AG20443 (cell line): ENCODE data around the gene ZNF282.

Experiments used
- DNase-seq: peaks from one replicate; pipeline ENCODE4 v3.0.0; 2012; ENCODE audit warnings: low spot score, mixed read lengths

The ZNF282 gene

DNA sequence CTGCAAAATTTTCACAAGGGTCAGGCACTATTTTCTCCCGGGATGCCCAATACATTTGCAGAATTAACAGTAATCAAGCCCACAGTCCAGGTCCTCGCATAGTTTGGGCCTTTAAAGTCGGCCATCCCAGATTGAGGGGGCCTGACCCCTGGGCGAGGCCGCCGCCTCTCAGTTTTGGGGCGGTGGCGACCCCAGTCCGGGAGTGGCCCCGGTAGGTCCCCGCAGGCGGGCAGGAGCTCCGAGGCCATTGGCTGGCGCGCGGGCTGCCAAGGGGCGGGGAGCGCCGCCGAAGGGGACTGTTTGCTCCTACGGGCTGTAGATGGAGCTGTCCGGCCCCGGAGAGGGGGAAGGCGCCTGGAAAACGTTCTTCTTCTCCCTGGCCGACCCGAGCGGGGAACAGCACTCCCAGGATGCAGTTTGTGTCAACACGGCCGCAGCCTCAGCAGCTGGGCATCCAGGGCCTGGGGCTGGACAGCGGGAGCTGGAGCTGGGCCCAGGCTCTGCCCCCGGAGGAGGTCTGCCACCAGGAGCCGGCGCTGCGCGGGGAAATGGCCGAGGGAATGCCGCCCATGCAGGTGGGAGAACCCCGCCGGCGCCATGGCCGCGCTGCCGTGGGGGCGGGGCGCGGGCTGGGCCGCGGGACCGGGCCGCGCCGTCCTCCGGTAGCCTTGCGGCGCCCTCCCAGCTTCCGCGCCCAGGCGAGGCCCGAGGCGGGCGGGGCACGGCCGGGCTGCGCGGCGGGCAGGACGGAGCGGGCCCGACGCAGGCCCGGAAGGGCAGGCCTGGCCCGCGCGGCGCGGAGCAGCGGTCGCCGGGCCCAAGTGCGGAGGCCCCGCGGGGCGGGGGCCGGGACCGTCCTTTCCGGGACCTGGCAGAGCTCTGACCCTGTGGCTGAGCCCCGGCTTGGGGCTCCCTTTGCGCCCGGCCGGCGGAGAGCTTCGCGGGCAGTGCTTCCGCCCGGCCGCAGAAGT is at the start of gene ZNF282:
TSS of gene ZNF282 (plus strand) at position 367 of the 971 bp plus-strand sequence. CDS start at position 411, 44 bp downstream.
- peak; percentile 98 for DNase-seq

DNA sequence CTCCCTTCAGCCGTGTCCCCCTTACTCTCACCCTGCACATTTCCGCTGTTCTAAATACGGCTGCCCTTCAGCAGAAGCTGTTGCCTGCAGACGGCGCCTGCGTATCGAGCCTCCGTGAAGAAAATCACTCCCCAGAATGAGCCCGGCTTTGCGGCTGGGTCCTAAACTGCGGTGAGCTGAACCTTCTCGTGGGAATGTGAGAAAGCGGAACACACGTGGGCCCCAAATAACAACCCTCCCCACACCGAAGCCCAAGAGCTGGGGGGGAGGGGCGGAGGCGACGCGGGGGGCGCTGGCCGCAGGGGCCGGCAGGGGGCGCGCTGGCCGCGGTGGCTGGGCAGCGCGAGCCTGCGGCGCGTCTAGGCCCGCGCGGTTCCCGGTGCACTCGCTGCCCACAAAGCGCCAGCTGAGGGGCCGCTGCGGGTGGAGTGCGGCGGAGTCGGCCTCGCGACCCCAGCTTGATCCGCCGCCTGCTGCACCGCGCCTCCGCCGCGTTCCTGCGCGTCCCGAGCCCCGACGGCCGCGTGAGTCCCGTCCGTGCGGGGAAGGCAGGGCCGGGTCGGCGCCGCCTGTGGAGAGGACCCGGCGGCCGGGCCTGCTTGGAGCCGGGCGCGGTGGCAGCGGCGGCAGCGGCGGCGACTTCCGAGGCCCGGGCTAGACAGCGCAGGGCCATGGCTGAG is 48.1 kb upstream of the ZNF282 start, which contains the start of gene ZNF398:
TSS of gene ZNF398 (plus strand) at position 382 of the 680 bp plus-strand sequence. CDS start at position 672, 290 bp downstream.
- DNase-seq: peak; percentile 98

DNA sequence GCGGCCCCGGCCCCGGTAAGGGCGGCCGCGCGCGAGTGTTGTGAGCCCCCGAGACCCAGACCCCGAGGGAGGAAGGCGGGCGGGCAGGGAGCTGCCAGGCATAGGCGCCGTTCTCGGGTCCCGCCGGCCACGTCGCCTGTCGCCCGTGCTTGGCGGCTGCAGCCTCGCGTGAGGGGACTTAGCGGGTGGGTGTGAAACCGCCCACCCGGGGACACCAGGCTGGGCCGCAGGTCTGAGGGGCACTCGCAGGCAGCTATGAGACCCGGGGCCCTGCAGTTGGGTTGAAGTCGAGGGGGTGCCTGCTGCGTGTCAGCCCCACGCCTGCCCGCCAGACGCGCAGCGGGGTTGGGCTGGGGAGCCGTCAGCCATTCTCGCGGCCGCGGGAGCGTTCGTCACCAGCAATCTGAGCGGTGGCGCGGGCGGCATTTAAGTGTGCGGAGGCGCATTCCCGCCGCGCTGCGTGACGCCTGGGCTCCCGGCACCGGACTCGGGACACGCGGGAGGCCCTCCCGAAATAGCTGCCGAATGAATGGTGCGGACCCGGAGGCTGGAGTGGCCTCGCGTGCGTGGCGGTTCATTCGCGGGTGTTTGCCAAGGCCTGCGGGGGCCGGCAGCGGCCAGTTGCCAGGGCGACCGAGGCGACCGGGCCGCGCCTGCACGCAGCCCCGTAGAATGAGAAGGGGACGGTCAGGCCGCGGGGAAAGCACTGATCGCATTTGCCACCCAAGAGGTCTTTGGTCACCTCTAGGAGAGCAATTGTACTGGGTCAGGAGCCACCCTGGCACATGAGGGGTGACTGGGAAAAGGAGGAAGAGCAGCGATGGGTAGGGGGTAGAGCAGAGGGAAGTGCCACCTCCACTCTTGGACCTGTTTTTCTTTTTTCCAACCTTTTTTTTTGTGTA is 47.3 kb upstream of the ZNF282 start:
- DNase-seq: peak; percentile 86

DNA sequence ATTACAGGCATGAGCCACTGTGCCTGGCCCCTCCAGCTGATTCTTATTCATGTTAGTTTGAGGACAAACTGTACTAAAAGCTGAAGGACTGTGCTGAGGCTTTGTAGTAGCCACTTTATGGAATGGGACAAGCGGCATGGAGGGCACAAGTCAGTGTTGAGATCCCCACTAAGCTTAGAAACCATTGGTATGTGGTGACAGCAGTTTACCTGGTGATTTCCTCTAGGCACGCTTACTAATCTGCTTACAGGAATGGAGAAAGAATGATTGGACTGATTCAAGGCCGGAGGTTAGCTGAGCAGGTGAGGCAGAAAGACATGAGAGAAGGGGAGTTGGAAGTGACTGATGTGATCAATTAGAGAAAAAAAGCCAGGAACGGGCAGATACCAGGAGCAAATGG is 44.4 kb upstream of the ZNF282 start:
- no peak for DNase-seq

DNA sequence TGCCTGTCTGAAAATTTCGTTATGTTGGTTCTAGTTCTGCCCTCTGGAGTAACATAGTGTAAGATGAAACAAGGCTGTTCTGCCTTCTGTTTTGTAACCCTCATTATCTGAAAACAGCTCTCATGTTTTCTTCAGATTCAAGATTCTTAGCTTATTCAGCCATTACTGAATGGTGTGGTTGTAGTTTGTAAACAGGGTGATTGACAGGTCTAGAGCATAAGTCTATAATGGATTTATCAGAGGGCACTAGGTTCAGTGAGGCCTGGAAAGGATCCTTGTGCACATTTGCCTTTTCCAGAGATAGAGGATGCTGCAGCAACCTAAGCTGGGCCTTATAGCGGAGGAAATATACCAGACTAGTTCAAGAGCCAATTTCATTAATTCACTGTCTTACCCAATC is 42.0 kb upstream of the ZNF282 start:
- DNase-seq: no peak

DNA sequence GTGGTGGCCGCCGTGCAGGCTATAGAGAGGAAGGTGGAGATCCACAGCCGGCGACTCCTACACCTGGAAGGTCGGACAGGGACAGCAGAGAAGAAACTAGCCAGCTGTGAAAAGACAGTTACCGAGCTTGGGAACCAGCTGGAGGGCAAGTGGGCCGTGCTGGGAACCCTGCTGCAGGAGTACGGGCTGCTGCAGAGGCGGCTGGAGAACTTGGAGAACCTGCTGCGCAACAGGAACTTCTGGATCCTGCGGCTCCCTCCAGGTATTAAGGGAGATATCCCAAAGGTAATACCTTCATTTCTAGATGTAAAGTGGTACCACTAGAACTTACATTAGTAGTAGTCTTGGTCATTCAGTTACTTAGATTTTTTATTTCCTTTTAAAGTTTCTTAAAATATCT is 41.3 kb upstream of the ZNF282 start:
- DNase-seq: no peak

DNA sequence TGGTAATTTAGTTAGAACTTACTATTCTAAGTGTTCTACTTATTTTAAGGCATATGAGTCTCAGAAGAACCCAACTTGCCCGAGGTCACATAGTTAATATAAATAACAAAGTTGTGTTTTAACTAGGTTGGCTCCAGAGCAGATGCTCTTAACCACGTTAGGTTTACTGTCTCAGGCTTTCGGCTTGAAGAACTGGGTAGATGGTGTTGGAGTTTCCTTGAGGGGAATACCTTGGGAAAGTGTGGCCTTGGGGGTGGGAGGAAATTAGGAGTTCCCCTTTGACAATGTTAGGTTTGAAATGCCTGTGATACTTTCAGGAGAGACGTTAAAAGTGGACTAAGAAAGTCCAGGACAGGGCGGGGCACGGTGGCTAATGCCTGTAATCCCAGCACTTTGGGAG is 38.4 kb upstream of the ZNF282 start:
- no peak for DNase-seq

DNA sequence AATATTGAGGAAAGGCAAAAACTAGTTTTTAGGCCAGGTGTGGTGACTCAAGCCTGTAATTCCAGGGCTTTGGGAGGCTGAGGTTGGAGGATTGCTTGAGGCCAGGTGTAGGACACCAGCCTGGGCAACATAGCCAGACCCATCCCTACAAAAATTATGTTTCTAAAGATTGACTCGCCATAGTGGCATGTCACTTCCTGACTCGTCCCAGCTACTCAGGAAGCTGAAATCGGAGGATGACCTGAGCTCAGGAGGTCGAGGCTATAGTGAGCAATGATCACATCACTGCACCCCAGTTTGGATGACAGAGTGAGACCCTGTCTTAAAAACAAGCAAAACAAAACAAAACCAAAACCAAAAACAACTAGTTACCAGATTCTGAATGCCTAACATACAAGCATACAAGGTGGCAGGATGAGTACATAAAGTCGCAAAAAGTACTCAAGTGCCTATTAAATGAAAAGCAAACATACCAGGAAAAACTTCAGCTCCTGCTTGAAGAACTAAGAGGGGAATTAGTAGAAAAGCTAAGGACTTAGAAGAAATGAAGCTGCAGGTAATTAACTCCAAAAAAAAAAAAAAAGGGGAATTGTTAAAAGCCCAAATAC is 34.0 kb upstream of the ZNF282 start:
- no peak for DNase-seq

DNA sequence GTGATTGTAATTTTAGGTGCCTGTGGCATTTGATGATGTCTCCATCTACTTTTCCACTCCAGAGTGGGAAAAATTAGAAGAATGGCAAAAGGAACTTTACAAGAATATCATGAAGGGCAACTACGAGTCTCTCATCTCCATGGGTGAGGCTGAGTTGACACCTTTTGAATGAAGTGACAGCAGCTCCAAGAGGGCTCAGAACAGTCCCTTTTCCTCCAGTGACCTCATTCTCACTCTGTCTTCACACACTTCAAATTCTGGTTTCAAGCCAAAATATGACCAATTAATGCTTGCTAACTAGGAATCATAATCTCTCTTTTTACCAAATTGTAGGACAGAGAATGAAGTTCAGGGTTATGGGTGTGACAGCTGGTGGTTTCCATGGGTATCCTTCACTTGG is 29.2 kb upstream of the ZNF282 start:
- DNase-seq: no peak

DNA sequence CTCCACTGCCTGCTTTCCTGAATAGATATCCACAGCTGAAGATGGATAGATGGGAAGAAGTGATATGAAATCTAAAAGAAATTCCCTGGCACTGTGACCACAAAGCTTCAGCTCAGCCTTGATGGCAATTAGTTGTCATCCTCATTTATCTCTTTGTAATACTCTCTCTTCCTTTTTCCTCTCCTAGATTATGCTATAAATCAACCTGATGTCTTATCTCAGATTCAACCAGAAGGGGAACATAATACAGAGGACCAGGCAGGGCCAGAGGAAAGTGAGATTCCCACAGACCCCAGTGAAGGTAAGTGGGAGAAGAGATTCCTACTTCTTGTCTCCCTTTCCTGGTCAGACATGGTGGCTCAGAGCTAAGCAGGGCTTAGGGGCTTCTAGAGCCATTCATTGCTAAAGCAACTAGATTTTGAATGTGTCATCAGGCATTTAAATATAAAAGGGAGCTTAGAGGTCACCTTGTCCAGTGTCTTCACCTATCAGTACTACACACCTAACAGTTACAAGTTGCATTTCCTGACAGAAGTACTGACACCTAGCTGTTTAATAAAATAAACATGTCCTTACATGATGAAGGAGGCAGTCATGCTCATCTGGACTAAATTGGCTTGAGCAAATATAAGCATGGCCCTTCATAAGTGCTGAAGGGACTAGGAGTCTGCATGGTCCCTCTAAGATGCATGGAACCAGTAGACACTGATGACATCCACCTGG is 28.6 kb upstream of the ZNF282 start:
- no peak for DNase-seq

DNA sequence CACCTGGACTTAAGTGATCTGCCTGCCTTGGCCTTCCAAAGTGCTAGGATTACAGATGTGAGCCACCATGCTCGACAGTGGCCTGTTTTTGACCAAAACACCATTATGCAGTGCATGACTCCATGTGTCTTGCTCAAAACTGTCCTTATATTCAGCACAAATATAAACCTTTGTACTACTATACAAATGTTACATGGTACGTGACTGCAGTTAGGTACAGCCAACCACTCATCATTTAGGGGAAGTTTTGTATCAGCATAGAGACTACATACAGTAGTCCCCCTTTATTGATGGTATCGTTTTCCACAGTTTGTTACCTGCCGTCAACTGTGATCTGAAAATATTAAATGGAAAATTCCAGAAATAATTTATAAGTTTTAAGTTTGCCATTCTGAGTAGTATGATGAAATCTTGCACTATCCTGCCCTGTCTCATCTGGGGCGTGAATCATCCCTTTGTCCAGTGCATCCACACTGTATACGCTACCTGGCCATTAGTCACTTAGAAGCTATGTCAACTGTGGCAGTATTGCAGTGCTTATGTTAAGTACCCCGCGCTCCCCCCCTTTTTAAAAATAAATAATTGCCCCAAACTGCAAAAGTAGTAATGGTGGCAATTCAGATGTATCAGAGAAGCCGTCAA is 23.3 kb upstream of the ZNF282 start:
- DNase-seq: no peak

DNA sequence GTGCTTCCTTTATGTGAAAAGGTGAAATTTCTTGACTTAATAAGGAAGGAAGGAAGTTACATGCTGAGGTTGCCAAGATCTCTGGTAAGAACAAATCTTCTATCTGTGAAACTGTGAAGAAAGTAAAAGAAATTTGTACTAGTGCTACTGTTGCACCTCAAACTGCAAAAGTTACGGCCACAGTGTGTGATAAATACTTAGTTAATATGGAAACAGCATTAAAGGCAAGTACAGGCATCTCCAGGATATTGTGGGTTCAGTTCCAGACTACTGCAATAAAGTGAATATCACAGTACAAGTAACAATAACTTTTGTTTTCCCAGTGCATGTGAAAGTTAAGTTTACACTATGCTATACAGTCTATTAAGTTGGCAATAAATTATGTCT is 22.8 kb upstream of the ZNF282 start:
- no peak for DNase-seq

DNA sequence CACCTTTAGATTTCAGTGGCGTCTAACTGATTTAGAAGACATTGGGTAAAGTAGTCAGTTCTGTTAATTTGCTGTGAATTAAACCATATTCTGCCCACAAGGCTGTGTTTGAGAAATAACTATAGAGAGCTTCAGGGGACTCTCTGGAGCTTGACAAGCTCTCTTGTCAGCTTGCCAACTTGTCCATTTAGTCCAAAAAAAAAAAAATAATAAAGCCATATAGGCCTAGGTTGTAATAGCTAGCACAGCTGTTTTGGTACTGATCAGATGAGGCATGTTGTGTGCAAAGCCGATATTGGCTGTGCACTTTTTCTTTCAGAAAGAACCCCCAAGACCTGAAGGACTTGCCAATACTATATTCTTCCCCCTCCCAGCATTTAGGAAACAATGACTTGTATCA is 20.2 kb upstream of the ZNF282 start:
- no peak for DNase-seq

DNA sequence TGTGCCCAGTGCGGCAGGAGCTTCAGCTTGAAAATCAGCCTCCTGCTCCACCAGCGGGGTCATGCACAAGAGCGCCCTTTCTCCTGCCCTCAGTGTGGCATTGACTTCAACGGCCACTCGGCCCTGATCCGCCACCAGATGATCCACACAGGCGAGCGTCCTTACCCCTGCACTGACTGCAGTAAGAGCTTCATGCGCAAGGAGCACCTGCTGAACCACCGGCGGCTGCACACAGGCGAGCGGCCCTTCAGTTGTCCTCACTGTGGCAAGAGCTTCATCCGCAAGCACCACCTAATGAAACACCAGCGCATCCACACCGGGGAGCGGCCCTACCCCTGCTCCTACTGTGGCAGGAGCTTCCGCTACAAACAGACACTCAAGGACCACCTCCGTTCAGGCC is 16.1 kb upstream of the ZNF282 start:
- no peak for DNase-seq

DNA sequence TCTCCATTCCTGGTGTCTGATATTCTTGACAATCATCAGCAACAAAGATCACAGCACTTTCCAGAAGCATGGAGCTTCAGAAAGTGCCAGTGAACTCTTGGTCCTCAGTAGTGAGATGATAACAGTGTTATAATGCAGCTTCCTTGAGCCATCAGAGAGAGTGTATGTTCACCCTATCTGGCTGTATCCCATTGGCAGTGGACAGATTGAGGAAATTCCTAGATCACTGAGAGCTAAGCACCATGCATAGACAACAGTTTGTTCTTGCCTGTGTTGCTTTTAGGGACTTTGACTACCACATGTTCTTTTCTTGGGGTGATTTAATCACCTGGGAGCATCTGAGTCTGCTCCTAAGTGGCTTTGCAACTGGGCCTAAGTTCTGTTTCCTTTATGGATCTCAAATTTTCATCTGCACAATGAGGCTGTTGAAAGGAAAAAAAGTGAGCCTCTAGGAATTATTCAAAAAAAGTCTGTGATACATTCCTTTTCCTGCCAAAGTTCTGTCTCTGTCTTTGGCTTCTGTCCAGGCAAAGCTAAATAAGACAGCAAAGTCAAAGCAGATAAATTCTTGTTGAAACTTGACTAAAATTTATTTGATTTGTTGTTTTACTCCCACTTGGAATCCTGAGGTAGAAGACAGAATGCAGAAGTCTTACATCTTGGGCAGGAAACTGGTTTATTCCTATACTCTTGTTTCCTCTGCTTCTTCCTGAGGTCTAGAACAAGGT is 14.5 kb upstream of the ZNF282 start:
- no peak for DNase-seq

DNA sequence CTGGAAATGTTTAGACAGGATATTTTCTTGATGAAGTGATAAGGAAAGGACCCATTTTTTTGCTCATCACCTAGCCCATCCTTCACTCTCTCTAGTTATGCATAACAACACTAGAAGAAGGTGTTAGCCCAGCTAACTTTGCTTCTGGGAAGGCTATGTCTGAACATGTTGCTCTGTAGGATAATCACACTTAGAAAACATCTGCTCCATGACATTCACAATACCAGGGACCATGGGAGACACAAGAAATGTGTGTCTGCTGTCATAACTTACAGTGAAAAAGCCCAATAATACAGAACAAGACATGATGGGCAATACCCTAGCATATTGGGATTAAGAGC is 13.9 kb upstream of the ZNF282 start:
- DNase-seq: no peak

DNA sequence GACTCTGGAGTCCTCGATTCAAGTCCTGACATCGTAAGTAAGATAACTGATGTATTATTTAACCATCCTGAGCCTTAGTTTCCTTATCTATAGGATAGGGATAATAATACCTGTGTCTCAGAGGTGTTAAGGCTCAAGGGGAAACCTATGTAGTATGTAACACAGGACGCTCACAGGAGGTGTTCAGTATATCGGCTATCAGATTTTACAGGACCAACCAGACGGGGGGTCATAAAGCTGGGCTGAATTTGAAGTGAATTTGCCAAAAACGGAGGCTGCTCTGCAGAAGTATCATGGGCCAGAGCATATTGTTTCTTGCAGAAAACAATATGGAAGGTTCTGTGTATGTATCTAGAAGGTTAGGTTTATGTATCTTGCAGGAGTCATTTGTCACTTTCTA is 11.1 kb upstream of the ZNF282 start:
- DNase-seq: no peak

DNA sequence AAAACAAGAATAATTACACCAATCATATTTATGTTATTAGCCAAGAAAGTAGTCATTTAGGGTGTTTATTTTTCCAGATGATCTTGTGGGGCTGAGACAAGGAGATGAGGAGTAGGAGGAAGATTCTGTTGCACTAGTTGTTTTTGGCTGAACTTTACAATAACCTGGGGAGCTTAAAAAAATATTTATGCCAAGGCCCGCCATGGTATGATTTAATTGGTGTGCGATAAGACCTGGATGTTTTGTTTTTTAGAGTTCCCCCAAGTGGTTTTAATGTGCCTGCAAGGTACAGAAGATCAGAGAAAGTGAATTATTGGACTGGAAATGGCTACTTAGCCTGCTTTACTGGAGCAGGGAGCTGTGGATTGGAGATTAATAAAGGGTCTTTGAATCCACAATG is 7.1 kb upstream of the ZNF282 start:
- DNase-seq: no peak

DNA sequence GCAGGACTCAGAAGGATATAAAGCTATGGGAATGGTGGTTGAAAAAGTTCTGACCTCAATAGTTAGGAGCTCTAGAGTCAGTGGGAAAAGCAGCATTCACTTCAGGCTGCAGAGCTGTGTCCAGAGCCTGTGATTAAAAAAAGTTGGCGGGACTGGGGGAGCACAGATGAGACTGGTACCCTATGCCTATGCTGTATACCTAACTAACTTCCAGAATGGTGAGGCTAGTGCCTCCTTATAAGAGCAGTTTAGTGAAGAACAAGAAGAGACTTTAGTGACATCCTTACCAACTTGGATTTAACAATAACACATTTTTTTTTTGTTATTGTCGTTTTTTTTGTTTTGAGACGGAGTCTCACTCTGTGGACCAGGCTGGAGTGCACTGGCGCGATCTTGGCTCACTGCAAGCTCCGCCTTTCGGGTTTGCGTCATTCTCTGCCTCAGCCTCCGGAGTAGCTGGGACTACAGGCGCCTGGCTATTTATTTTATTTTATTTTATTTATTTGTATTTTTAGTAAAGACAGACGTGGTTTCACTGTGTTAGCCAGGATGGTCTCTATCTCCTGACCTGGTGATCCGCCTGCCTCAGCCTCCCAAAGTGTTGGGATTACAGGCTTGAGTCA is 6.6 kb upstream of the ZNF282 start:
- DNase-seq: no peak

DNA sequence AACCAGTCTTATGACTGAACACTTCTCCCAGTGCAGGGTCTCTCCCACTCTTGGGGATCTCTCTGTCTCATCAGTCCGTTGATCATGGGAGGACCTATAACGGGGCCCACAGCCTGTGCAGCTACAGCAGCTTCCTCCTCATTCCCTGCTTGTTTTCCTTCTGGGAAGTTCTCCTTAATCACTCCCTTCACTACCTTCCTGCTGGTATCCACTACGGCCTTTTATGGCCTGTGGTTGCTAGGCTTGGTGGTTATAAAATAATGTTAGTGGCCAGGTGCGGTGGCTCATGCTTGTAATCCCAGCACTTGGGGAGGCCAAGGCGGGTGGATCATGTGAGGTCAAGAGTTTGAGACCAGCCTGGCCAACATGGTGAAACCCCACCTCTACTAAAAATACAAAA is 3.5 kb upstream of the ZNF282 start:
- DNase-seq: no peak
